H7 (cell line): ENCODE results near the gene ID1. TPM values are rescaled to one million over a fixed set of nuclear protein-coding genes. Genes with fewer than 3 reads are reported as not detected.

ENCODE experiments used
- DNase-seq: peaks from one replicate; pipeline ENCODE4 v3.0.0; 2012
- H3K27me3 ChIP-seq: 2 replicates; pipeline ENCODE4 v1.6.0; 2011; ENCODE audit warnings: mild to moderate bottlenecking, low read length; ENCODE audit not compliant: control insufficient read depth, insufficient read depth
- H3K36me3 ChIP-seq: replicated peaks from 2 replicates; pipeline ENCODE4 v1.5.1; 2011; ENCODE audit warnings: low read length; ENCODE audit not compliant: control insufficient read depth, insufficient read depth
- H3K4me3 ChIP-seq: 2 replicates; pipeline ENCODE4 v1.5.1; 2011; ENCODE audit warnings: low read depth, mild to moderate bottlenecking, control low read depth, low read length, moderate library complexity; ENCODE audit not compliant: insufficient read depth
- total RNA-seq: library from RNA; depleted of rRNA; stranded (reverse); fragments of >200 nt; shearing (Covaris generic); gene quantifications from 2 replicates; pipeline ENCODE4 v1.2.3, GENCODE V29; 2014; rRNA removed

The ID1 gene
- total RNA-seq = 424 and 491 TPM in 2 replicates

GRCh38 chr20:31605031-31605901 lies at the start of gene ID1:
Gene ID1 (plus strand): TSS chr20:31605289. CDS start chr20:31605388, 99 bp downstream.
- peak within 1 kb of the TSS; percentile 99 for H3K4me3 ChIP-seq
- peaks cover 2% of the 10 kb centered on the region for H3K36me3 ChIP-seq
- H3K27me3 ChIP-seq = no peaks in the 10 kb centered on the region
- peak; percentile 98 for DNase-seq

GRCh38 chr20:31559704-31560093 lies 45.4 kb upstream of the ID1 start:
- DNase-seq = no peak
- Histone ChIP-seq H3K36me3 (peaks cover 36% of the 10 kb centered on the region), H3K4me3 (no peak overlapping the region), H3K27me3 (no peaks in the 10 kb centered on the region)

- Histone ChIP-seq H3K36me3 (peaks cover 33% of the 10 kb centered on the region), H3K27me3 (no peaks in the 10 kb centered on the region), H3K4me3 (no peak overlapping the region)
- DNase-seq = peak; percentile 89
These were observed 44.9 kb upstream of the ID1 start for GRCh38 chr20:31560094-31560745.

- Histone ChIP-seq H3K27me3 (no peaks in the 10 kb centered on the region), H3K36me3 (peaks cover 37% of the 10 kb centered on the region), H3K4me3 (no peak overlapping the region)
- no peak for DNase-seq
These were observed 44.1 kb upstream of the ID1 start for GRCh38 chr20:31560746-31561598.

GRCh38 chr20:31562241-31562640 lies 42.8 kb upstream of the ID1 start:
- H3K36me3 ChIP-seq = peaks cover 40% of the 10 kb centered on the region
- no peak for DNase-seq
- no peak overlapping the region for H3K4me3 ChIP-seq
- H3K27me3 ChIP-seq = no peaks in the 10 kb centered on the region

GRCh38 chr20:31564284-31564683 lies 40.8 kb upstream of the ID1 start:
- H3K4me3 ChIP-seq = no peak overlapping the region
- no peak for DNase-seq
- no peaks in the 10 kb centered on the region for H3K27me3 ChIP-seq
- H3K36me3 ChIP-seq = peaks cover 45% of the 10 kb centered on the region

- no peak for DNase-seq
- H3K36me3 ChIP-seq = peaks cover 42% of the 10 kb centered on the region
These were observed 39.3 kb upstream of the ID1 start for GRCh38 chr20:31565699-31566318.

GRCh38 chr20:31566319-31566657 lies 38.8 kb upstream of the ID1 start:
- H3K27me3 ChIP-seq = no peaks in the 10 kb centered on the region
- peaks cover 39% of the 10 kb centered on the region for H3K36me3 ChIP-seq
- DNase-seq = no peak
- no peak overlapping the region for H3K4me3 ChIP-seq

More at GRCh38 chr20:31565699-31566318, 39.3 kb upstream of the ID1 start:
- Histone ChIP-seq H3K27me3 (no peaks in the 10 kb centered on the region), H3K4me3 (no peak overlapping the region)

- H3K36me3 ChIP-seq = peaks cover 34% of the 10 kb centered on the region
- H3K27me3 ChIP-seq = no peaks in the 10 kb centered on the region
- no peak overlapping the region for H3K4me3 ChIP-seq
- peak; percentile 84 for DNase-seq
These were observed 38.3 kb upstream of the ID1 start for GRCh38 chr20:31566658-31567379.

GRCh38 chr20:31567380-31567720 lies 37.7 kb upstream of the ID1 start:
- Histone ChIP-seq H3K27me3 (no peaks in the 10 kb centered on the region), H3K36me3 (peaks cover 29% of the 10 kb centered on the region), H3K4me3 (no peak overlapping the region)
- no peak for DNase-seq

- DNase-seq = no peak
- H3K4me3 ChIP-seq = no peak overlapping the region
- no peaks in the 10 kb centered on the region for H3K27me3 ChIP-seq
- peaks cover 27% of the 10 kb centered on the region for H3K36me3 ChIP-seq
These were observed 36.9 kb upstream of the ID1 start for GRCh38 chr20:31568041-31568731.

GRCh38 chr20:31568773-31569162 lies 36.3 kb upstream of the ID1 start:
- H3K4me3 ChIP-seq = no peak overlapping the region
- no peaks in the 10 kb centered on the region for H3K27me3 ChIP-seq
- H3K36me3 ChIP-seq = peaks cover 27% of the 10 kb centered on the region
- DNase-seq = no peak

- DNase-seq = peak; percentile 90
- Histone ChIP-seq H3K36me3 (peaks cover 21% of the 10 kb centered on the region), H3K4me3 (no peak overlapping the region), H3K27me3 (no peaks in the 10 kb centered on the region)
These were observed 35.7 kb upstream of the ID1 start for GRCh38 chr20:31569163-31570020.
